ENCODE data around the gene LHX2. TPM values are rescaled to one million over a fixed set of nuclear protein-coding genes. Genes with fewer than 3 reads are reported as not detected.
A peak's percentile ranks its signal among the peaks of the same experiment; 100 is the strongest.

The LHX2 gene
- total and polyA plus RNA-seq, 10 donors: 0.20 to 0.35 (median 0.28) TPM; not detected in 5

GRCh38 chr9:124030969-124031451 lies 19.4 kb downstream of the LHX2 start:
- Histone ChIP-seq H3K9me3 (no peaks in the 10 kb centered on the region), H3K27ac (no peak overlapping the region), H3K36me3 (no peaks in the 10 kb centered on the region), H3K4me3 (peak overlapping the region in 5 of 8 donors; percentile 13 to 56 (median 21)), H3K4me1 (peaks cover 0 to 4% (median 0%) of the 10 kb centered on the region in 6 donors), H3K27me3 (replicated peaks in 1 of 7) (peaks cover 0 to 92% (median 15%) of the 10 kb centered on the region in 7 donors)
- TF ChIP-seq POLR2AphosphoS5 (IDR thresholded peaks at IDR 0.05) (no peak), CTCF (IDR thresholded peaks at IDR 0.05 in 8 of 11, conservative IDR thresholded peaks at IDR 0.05 in 3 of 11) (no peak), POLR2A (IDR thresholded peaks at IDR 0.05) (no peak)
- 62 to 76% (median 67%) methylated on average over 16 of the region's 16 CpGs for WGBS, 5 donors
- no peak for DNase-seq
- intact Hi-C loops (cut with DNase I; ENCODE audit: low total_unique reads): no loop called here

GRCh38 chr9:124032247-124032646 lies 20.7 kb downstream of the LHX2 start:
- H3K9me3 ChIP-seq: no peaks in the 10 kb centered on the region
- H3K27me3 ChIP-seq (replicated peaks in 1 of 7): peaks cover 0 to 98% (median 15%) of the 10 kb centered on the region in 7 donors
- no peak overlapping the region for H3K4me3 ChIP-seq
- intact Hi-C loops (cut with DNase I; ENCODE audit: low total_unique reads): no loop called here
- no peaks in the 10 kb centered on the region for H3K36me3 ChIP-seq
- 12 to 19% (median 18%) methylated on average over 24 of the region's 24 CpGs for WGBS, 5 donors
- no peak for TF ChIP-seq POLR2A (IDR thresholded peaks at IDR 0.05)
- no peak for TF ChIP-seq CTCF (IDR thresholded peaks at IDR 0.05 in 8 of 11, conservative IDR thresholded peaks at IDR 0.05 in 3 of 11)
- TF ChIP-seq POLR2AphosphoS5 (IDR thresholded peaks at IDR 0.05): no peak
- H3K27ac ChIP-seq: no peak overlapping the region
- DNase-seq: peak; percentile 67
- H3K4me1 ChIP-seq: peaks cover 0 to 4% (median 0%) of the 10 kb centered on the region in 6 donors

GRCh38 chr9:124033348-124033747 lies 21.8 kb downstream of the LHX2 start:
- Histone ChIP-seq H3K27me3 (replicated peaks in 1 of 7) (peaks cover 0 to 98% (median 15%) of the 10 kb centered on the region in 7 donors), H3K9me3 (no peaks in the 10 kb centered on the region), H3K36me3 (no peaks in the 10 kb centered on the region), H3K4me1 (peaks cover 0 to 4% (median 0%) of the 10 kb centered on the region in 6 donors), H3K27ac (no peak overlapping the region), H3K4me3 (no peak overlapping the region)
- DNase-seq: peak; percentile 4
- TF ChIP-seq POLR2AphosphoS5 (IDR thresholded peaks at IDR 0.05): no peak
- no peak for TF ChIP-seq CTCF (IDR thresholded peaks at IDR 0.05 in 8 of 11, conservative IDR thresholded peaks at IDR 0.05 in 3 of 11)
- no peak for TF ChIP-seq POLR2A (IDR thresholded peaks at IDR 0.05)
- WGBS, 5 donors: 83 to 91% (median 84%) methylated on average over 5 of the region's 5 CpGs
- intact Hi-C loops (cut with DNase I; ENCODE audit: low total_unique reads): no loop called here

DNA sequence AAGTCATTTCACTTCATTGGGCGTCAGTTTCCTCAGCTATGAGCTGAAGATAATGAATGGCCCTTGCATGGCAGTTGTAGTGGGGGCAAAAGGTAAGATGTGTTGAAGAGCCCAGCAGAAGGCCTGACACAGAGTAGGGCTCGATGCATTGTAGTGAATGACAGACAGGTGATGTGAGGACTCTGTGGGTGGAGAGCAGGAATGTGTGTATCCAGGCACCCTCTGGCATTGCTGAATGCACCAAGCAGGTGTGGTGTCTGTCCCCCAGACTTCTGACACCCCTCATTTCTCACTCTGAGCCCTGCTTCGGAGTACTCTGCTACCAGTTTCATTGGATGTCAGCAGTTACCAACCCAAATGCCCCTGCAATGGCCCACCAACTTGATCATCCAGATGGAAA lies 22.4 kb downstream of the LHX2 start:
- no peak for DNase-seq
- peaks cover 0 to 98% (median 15%) of the 10 kb centered on the region in 7 donors for H3K27me3 ChIP-seq (replicated peaks in 1 of 7)
- H3K4me3 ChIP-seq: no peak overlapping the region
- intact Hi-C loops (cut with DNase I; ENCODE audit: low total_unique reads): no loop called here
- no peaks in the 10 kb centered on the region for H3K36me3 ChIP-seq
- no peaks in the 10 kb centered on the region for H3K9me3 ChIP-seq
- H3K27ac ChIP-seq: no peak overlapping the region
- 77 to 83% (median 79%) methylated on average over 3 of the region's 3 CpGs for WGBS, 5 donors
- H3K4me1 ChIP-seq: peaks cover 0 to 4% (median 0%) of the 10 kb centered on the region in 6 donors
- TF ChIP-seq CTCF (IDR thresholded peaks at IDR 0.05 in 8 of 11, conservative IDR thresholded peaks at IDR 0.05 in 3 of 11) (no peak), POLR2A (IDR thresholded peaks at IDR 0.05) (no peak), POLR2AphosphoS5 (IDR thresholded peaks at IDR 0.05) (no peak)
